HCT116 (cell line): Measurements from ENCODE around the gene GMPPB. TPM values are rescaled to one million over a fixed set of nuclear protein-coding genes. Genes with fewer than 3 reads are reported as not detected.
A peak's percentile ranks its signal among the peaks of the same experiment; 100 is the strongest.

ENCODE experiments used
- ATAC-seq: fragments of 200-7000 bp; cut with Tn5 transposase; 2 replicates; pipeline ENCODE4 v1.9.1; 2020; ENCODE audit warnings: mild to moderate bottlenecking, moderate library complexity
- BruUV-seq: library from RNA; stranded (reverse); fragments of 400-500 nt; replicated peaks from 2 replicates; lab custom pipeline; 2021; lab: Mats Ljungman, UMichigan
- CTCF ChIA-PET: fragments of 300-600 bp; sonication (Branson Sonifier 250); formaldehyde crosslinking; loops from one replicate; lab custom pipeline; 2021; ENCODE audit warnings: antibody characterized with exemption; lab: Charles Lee
- POLR2A ChIA-PET: fragments of 300-600, 350-600 bp; sonication (Branson Sonifier 250); formaldehyde crosslinking; loops from one replicate; lab custom pipeline; 2021; ENCODE audit warnings: antibody characterized with exemption; lab: Charles Lee
- RAD21 ChIA-PET, 2 experiments: fragments of 300-600 bp; sonication (Branson Sonifier 250); formaldehyde crosslinking; loops; one replicate each; lab custom pipeline; 2023; ENCODE audit warnings: low total read pairs in 2 of 2; ENCODE audit not compliant: uncharacterized antibody in 2 of 2, unreplicated experiment in 2 of 2, low non-redundant PET in 1 of 2; lab: Charles Lee
- DNase-seq: peaks from one replicate; pipeline ENCODE4 v3.0.0-alpha.2; 2010; ENCODE audit warnings: low read depth, low spot score
- H2AFZ ChIP-seq: fragments of 200-600 bp; shearing (Covaris generic), sonication (generic); 2 replicates; pipeline ENCODE4 v1.6.1; 2017; ENCODE audit warnings: low read depth, mixed run types, mixed read lengths, antibody characterized with exemption, low read length; ENCODE audit not compliant: poor library complexity, severe bottlenecking
- H3K27ac ChIP-seq: 2 replicates; pipeline ENCODE4 v1.5.1; 2012; ENCODE audit warnings: low read depth, low read length
- H3K27me3 ChIP-seq: fragments of 200-600 bp; sonication (generic); 2 replicates; pipeline ENCODE4 v1.6.1; 2016; ENCODE audit warnings: mixed run types, low read length, mixed read lengths; ENCODE audit not compliant: insufficient read depth
- H3K36me3 ChIP-seq, 2 experiments: fragments of 200-500 bp in 1 of 2; fragments of 200-600 bp in 1 of 2; sonication (Bioruptor generic) in 1 of 2; sonication (generic) in 1 of 2; 2 replicates each; pipeline versions ENCODE4 v1.5.1 to v1.6.1; 2014 to 2016; ENCODE audit warnings: low read length in 2 of 2, inconsistent platforms in 1 of 2, mixed read lengths in 1 of 2, mixed run types in 1 of 2; ENCODE audit not compliant: insufficient read depth in 2 of 2, control insufficient read depth in 1 of 2
- H3K4me1 ChIP-seq, 2 experiments: fragments of 200-600 bp in 1 of 2; sonication (generic) in 1 of 2; 2 replicates each; pipeline versions ENCODE4 v1.5.1 to v1.6.1; 2012 to 2017; ENCODE audit warnings: low read length in 2 of 2, inconsistent platforms in 1 of 2, mild to moderate bottlenecking in 1 of 2, mixed read lengths in 1 of 2, mixed run types in 1 of 2, moderate library complexity in 1 of 2; ENCODE audit not compliant: insufficient read depth in 2 of 2, control insufficient read depth in 1 of 2
- H3K4me2 ChIP-seq: fragments of 200-600 bp; sonication (generic); 2 replicates; pipeline ENCODE4 v1.6.1; 2017; ENCODE audit warnings: mixed run types, low read length, mixed read lengths
- H3K4me3 ChIP-seq, 2 experiments: fragments of 200-600 bp in 1 of 2; sonication (generic) in 1 of 2; replicated peaks in 1 of 2; 2 replicates each; pipeline ENCODE4 v1.5.1; 2011 to 2016; ENCODE audit warnings: low read length in 2 of 2, control low read depth in 1 of 2, low read depth in 1 of 2, mild to moderate bottlenecking in 1 of 2, mixed read lengths in 1 of 2, mixed run types in 1 of 2
- H3K79me2 ChIP-seq: fragments of 200-600 bp; sonication (generic); 2 replicates; pipeline ENCODE4 v1.6.1; 2017; ENCODE audit warnings: mild to moderate bottlenecking, mixed run types, low read length, moderate library complexity, mixed read lengths; ENCODE audit not compliant: insufficient read depth
- H3K9ac ChIP-seq: fragments of 200-600 bp; sonication (generic); 2 replicates; pipeline ENCODE4 v1.6.1; 2016; ENCODE audit warnings: low read length, mixed read lengths
- H3K9me2 ChIP-seq: fragments of 200-600 bp; sonication (generic), shearing (Covaris generic); 2 replicates; pipeline ENCODE4 v1.6.1; 2017; ENCODE audit warnings: mixed run types, mild to moderate bottlenecking, moderate library complexity; ENCODE audit not compliant: insufficient read depth
- H3K9me3 ChIP-seq, 2 experiments: fragments of 200-500 bp in 1 of 2; fragments of 200-600 bp in 1 of 2; sonication (Bioruptor generic) in 1 of 2; sonication (generic) in 1 of 2; 2 replicates each; pipeline ENCODE4 v1.6.1; 2014 to 2017; ENCODE audit warnings: low read length in 2 of 2, mixed read lengths in 2 of 2, inconsistent platforms in 1 of 2, low read depth in 1 of 2, mild to moderate bottlenecking in 1 of 2, mixed run types in 1 of 2, moderate library complexity in 1 of 2; ENCODE audit not compliant: control insufficient read depth in 1 of 2, insufficient read depth in 1 of 2
- H4K20me1 ChIP-seq: fragments of 200-600 bp; sonication (generic), shearing (Covaris generic); 2 replicates; pipeline ENCODE4 v1.6.1; 2017; ENCODE audit warnings: mixed run types, mild to moderate bottlenecking, moderate library complexity; ENCODE audit not compliant: insufficient read depth
- CBX3 ChIP-seq: IDR thresholded peaks from 2 replicates; pipeline ENCODE4 v1.6.1; 2012; ENCODE audit warnings: low read depth
- EZH2phosphoT487 ChIP-seq: fragments of 200-600 bp; IDR thresholded peaks from 2 replicates; pipeline ENCODE4 v1.6.1; 2018; ENCODE audit warnings: antibody characterized with exemption, borderline replicate concordance
- FOSL1 ChIP-seq: IDR thresholded peaks from 2 replicates; pipeline ENCODE4 v1.6.1; 2012; ENCODE audit warnings: low read depth
- RAD21 ChIP-seq: IDR thresholded peaks from 2 replicates; pipeline ENCODE4 v1.6.1; 2012; ENCODE audit warnings: low read depth, mild to moderate bottlenecking
- SRF ChIP-seq: IDR thresholded peaks from 2 replicates; pipeline ENCODE4 v1.6.1; 2012; ENCODE audit warnings: low read depth
- intact Hi-C: fragments of 100-400 bp; cut with micrococcal nuclease; formaldehyde crosslinking; loops from 2 replicates; pipeline ENCODE4 v1.10.0; 2022
- total RNA-seq: library from RNA; stranded (reverse); gene quantifications from one replicate; pipeline ENCODE4 v1.2.1, GENCODE V29; 2021; ENCODE audit not compliant: unreplicated experiment
- TF ChIP-seq, protein P1 (sequence below), 3 experiments: fragments of 200-600 bp in 1 of 3; sonication (generic) in 1 of 3; IDR thresholded peaks in 2 of 3; conservative IDR thresholded peaks in 1 of 3; 2 replicates each; pipeline ENCODE4 v1.5.1; 2012 to 2017; ENCODE audit warnings: low read depth in 2 of 3, low read length in 2 of 3, antibody characterized with exemption in 1 of 3, borderline replicate concordance in 1 of 3, control low read depth in 1 of 3, mild to moderate bottlenecking in 1 of 3, mixed read lengths in 1 of 3, mixed run types in 1 of 3, moderate library complexity in 1 of 3; ENCODE audit not compliant: insufficient read depth in 1 of 3
- TF ChIP-seq, protein P2 (sequence below): IDR thresholded peaks from 2 replicates; pipeline ENCODE4 v1.6.1; 2011; ENCODE audit warnings: mild to moderate bottlenecking, low read length, moderate library complexity; ENCODE audit not compliant: insufficient replicate concordance; ENCODE audit errors: extremely low read depth
- TF ChIP-seq, protein P3 (sequence below): IDR thresholded peaks from 2 replicates; pipeline ENCODE4 v1.6.1; 2012; ENCODE audit warnings: low read depth

GMPPB gene
- total RNA-seq, 1 experiment from 2014 or later: 24.1 TPM

DNA sequence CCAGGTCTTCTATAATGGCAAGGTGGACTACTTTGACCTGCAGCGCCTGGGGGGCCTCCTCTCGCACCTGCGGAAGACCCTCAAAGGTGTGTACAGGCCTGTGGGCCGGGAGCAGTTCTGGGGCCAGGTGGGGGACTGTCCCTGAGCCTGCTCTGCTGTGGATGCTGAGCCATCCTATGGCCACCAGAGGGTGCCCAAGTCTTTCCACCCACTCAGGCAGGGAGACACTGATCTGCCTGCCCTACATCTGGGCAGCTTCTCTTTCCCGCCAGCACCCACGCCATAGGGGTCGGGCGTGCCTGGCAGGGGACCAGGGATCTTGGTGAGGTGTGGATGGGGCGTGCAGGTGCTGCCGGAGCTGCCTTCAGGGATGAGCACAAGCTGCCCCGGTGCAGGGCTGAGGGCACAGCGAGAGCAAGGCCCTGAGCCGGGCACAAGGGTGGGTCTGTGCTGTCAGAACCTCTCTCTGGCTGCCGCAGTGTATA, 20.3 kb downstream of the GMPPB start:
- ChIA-PET POLR2A (no interaction called here), RAD21 (no interaction called here), CTCF (interaction anchor here (0.6 to 1.6 kb wide), 4 partner anchors 83 to 164 kb away, joined by 3 to 10 read pairs (median 4); partner anchors contain the start of genes IP6K1 and UBA7)
- intact Hi-C loops: loop anchor here (1.0 kb wide), 3 partner anchors 136 to 486 kb away; no protein-coding TSS in a partner anchor
- Histone ChIP-seq H3K9me3 (no peaks in the 10 kb centered on the region), H3K4me2 (no peak overlapping the region), H3K9ac (no peak overlapping the region), H2AFZ (no peak overlapping the region), H3K27me3 (no peaks in the 10 kb centered on the region), H3K9me2 (no peaks in the 10 kb centered on the region), H3K79me2 (no peaks in the 10 kb centered on the region), H3K4me1 (no peaks in the 10 kb centered on the region), H3K4me3 (no peak overlapping the region), H3K27ac (peak overlapping the region; percentile 5; the same call in 1 of the 2 replicates), H4K20me1 (no peaks in the 10 kb centered on the region), H3K36me3 (peaks cover 0 to 4% of the 10 kb centered on the region in 2 experiments; a peak in 1 of 4 replicates)
- ATAC-seq (peak; percentile 93), DNase-seq (peak; percentile 22)
- TF ChIP-seq, protein P1, sequence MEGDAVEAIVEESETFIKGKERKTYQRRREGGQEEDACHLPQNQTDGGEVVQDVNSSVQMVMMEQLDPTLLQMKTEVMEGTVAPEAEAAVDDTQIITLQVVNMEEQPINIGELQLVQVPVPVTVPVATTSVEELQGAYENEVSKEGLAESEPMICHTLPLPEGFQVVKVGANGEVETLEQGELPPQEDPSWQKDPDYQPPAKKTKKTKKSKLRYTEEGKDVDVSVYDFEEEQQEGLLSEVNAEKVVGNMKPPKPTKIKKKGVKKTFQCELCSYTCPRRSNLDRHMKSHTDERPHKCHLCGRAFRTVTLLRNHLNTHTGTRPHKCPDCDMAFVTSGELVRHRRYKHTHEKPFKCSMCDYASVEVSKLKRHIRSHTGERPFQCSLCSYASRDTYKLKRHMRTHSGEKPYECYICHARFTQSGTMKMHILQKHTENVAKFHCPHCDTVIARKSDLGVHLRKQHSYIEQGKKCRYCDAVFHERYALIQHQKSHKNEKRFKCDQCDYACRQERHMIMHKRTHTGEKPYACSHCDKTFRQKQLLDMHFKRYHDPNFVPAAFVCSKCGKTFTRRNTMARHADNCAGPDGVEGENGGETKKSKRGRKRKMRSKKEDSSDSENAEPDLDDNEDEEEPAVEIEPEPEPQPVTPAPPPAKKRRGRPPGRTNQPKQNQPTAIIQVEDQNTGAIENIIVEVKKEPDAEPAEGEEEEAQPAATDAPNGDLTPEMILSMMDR (IDR thresholded peaks at IDR 0.05 in 2 of 3, conservative IDR thresholded peaks at IDR 0.05 in 1 of 3; ENCODE audit: borderline replicate concordance in 1 of 3, insufficient read depth in 1 of 3, low read depth in 2 of 3, low read length in 2 of 3): peak; percentile 76 to 91 (median 76)
- peak; percentile 90 for TF ChIP-seq RAD21
- TF ChIP-seq, protein P2, sequence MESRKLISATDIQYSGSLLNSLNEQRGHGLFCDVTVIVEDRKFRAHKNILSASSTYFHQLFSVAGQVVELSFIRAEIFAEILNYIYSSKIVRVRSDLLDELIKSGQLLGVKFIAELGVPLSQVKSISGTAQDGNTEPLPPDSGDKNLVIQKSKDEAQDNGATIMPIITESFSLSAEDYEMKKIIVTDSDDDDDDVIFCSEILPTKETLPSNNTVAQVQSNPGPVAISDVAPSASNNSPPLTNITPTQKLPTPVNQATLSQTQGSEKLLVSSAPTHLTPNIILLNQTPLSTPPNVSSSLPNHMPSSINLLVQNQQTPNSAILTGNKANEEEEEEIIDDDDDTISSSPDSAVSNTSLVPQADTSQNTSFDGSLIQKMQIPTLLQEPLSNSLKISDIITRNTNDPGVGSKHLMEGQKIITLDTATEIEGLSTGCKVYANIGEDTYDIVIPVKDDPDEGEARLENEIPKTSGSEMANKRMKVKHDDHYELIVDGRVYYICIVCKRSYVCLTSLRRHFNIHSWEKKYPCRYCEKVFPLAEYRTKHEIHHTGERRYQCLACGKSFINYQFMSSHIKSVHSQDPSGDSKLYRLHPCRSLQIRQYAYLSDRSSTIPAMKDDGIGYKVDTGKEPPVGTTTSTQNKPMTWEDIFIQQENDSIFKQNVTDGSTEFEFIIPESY: no peak
- no peak for TF ChIP-seq SRF
- no peak for TF ChIP-seq CBX3
- TF ChIP-seq FOSL1: no peak
- TF ChIP-seq, protein P3, sequence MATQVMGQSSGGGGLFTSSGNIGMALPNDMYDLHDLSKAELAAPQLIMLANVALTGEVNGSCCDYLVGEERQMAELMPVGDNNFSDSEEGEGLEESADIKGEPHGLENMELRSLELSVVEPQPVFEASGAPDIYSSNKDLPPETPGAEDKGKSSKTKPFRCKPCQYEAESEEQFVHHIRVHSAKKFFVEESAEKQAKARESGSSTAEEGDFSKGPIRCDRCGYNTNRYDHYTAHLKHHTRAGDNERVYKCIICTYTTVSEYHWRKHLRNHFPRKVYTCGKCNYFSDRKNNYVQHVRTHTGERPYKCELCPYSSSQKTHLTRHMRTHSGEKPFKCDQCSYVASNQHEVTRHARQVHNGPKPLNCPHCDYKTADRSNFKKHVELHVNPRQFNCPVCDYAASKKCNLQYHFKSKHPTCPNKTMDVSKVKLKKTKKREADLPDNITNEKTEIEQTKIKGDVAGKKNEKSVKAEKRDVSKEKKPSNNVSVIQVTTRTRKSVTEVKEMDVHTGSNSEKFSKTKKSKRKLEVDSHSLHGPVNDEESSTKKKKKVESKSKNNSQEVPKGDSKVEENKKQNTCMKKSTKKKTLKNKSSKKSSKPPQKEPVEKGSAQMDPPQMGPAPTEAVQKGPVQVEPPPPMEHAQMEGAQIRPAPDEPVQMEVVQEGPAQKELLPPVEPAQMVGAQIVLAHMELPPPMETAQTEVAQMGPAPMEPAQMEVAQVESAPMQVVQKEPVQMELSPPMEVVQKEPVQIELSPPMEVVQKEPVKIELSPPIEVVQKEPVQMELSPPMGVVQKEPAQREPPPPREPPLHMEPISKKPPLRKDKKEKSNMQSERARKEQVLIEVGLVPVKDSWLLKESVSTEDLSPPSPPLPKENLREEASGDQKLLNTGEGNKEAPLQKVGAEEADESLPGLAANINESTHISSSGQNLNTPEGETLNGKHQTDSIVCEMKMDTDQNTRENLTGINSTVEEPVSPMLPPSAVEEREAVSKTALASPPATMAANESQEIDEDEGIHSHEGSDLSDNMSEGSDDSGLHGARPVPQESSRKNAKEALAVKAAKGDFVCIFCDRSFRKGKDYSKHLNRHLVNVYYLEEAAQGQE: no peak
- no peak for TF ChIP-seq EZH2phosphoT487
- BruUV-seq: no TSS peak
